Hepatocyte (in vitro differentiated cells): ENCODE measurements around the gene CDC42EP5. TPM values are rescaled to one million over a fixed set of nuclear protein-coding genes. Genes with fewer than 3 reads are reported as not detected.

Experiments
- DNase-seq: peaks from one replicate; pipeline ENCODE4 v3.0.0-alpha.2; 2016; ENCODE audit warnings: low spot score
- H2AFZ ChIP-seq: fragments of 200-600 bp; sonication (generic); 2 replicates; pipeline ENCODE4 v1.6.0; 2016; ENCODE audit warnings: antibody characterized with exemption, mild to moderate bottlenecking
- H3K27ac ChIP-seq: fragments of 200-600 bp; sonication (generic); 2 replicates; pipeline ENCODE4 v1.5.1; 2016; ENCODE audit warnings: mild to moderate bottlenecking
- H3K27me3 ChIP-seq: fragments of 200-600 bp; sonication (generic); 2 replicates; pipeline ENCODE4 v1.6.1; 2016
- H3K36me3 ChIP-seq: fragments of 200-600 bp; sonication (generic); replicated peaks from 2 replicates; pipeline ENCODE4 v1.5.1; 2016; ENCODE audit warnings: low read depth; ENCODE audit not compliant: insufficient read depth
- H3K4me1 ChIP-seq: fragments of 200-600 bp; sonication (generic); 2 replicates; pipeline ENCODE4 v1.5.1; 2016; ENCODE audit warnings: mild to moderate bottlenecking, moderate library complexity; ENCODE audit not compliant: insufficient read depth
- H3K4me2 ChIP-seq: fragments of 200-600 bp; sonication (generic); 2 replicates; pipeline ENCODE4 v1.6.0; 2016
- H3K4me3 ChIP-seq: fragments of 200-600 bp; sonication (generic); 2 replicates; pipeline ENCODE4 v1.5.1; 2016; ENCODE audit warnings: mild to moderate bottlenecking
- H3K79me2 ChIP-seq: fragments of 200-600 bp; sonication (generic); 2 replicates; pipeline ENCODE4 v1.6.0; 2017; ENCODE audit warnings: mild to moderate bottlenecking
- H3K9me2 ChIP-seq: fragments of 200-600 bp; sonication (generic); replicated peaks from 2 replicates; pipeline ENCODE4 v1.6.0; 2017; ENCODE audit warnings: mild to moderate bottlenecking; ENCODE audit not compliant: insufficient read depth
- H3K9me3 ChIP-seq: fragments of 200-600 bp; sonication (generic); 2 replicates; pipeline ENCODE4 v1.5.1; 2016; ENCODE audit warnings: low read depth, mild to moderate bottlenecking
- H4K20me1 ChIP-seq: fragments of 200-600 bp; sonication (generic); 2 replicates; pipeline ENCODE4 v1.6.0; 2016; ENCODE audit warnings: mild to moderate bottlenecking; ENCODE audit not compliant: insufficient read depth, poor library complexity, severe bottlenecking
- EZH2 ChIP-seq: fragments of 200-600 bp; sonication (generic); IDR thresholded peaks from 2 replicates; pipeline ENCODE4 v1.6.1; 2016; ENCODE audit warnings: antibody characterized with exemption, mild to moderate bottlenecking, borderline replicate concordance
- EZH2phosphoT487 ChIP-seq: fragments of 200-600 bp; sonication (generic); IDR thresholded peaks from one replicate; pipeline ENCODE4 v1.6.1; 2018; ENCODE audit warnings: antibody characterized with exemption, mild to moderate bottlenecking, low read depth, moderate library complexity; ENCODE audit not compliant: unreplicated experiment, severe bottlenecking
- WGBS: methylation state at CpG from one replicate; pipeline ENCODE4 v1.1.6; 2016; ENCODE audit warnings: low lambda C conversion rate; ENCODE audit errors: missing lambda C conversion rate; 5-methylcytosine and 5-hydroxymethylcytosine counted together
- polyA plus RNA-seq: library from polyadenylated mRNA; unstranded; fragments of >200 nt; fragmentation: Nextera tagmentation; extraction: Ambion mirVana; gene quantifications from 2 replicates; pipeline ENCODE4 v1.2.1, GENCODE V29; 2016
- total RNA-seq: library from RNA; depleted of rRNA; stranded (reverse); fragments of >200 nt; gene quantifications from 2 replicates; pipeline ENCODE4 v1.2.3, GENCODE V29; 2014
- TF ChIP-seq, protein P1 (sequence below): fragments of 200-600 bp; sonication (generic); IDR thresholded peaks from 2 replicates; pipeline ENCODE4 v1.5.1; 2016; ENCODE audit warnings: antibody characterized with exemption, mild to moderate bottlenecking; ENCODE audit not compliant: poor library complexity

The CDC42EP5 gene
- total and polyA plus RNA-seq, 2 experiments from 2014 or later, result 46.8 to 71.2 TPM

DNA sequence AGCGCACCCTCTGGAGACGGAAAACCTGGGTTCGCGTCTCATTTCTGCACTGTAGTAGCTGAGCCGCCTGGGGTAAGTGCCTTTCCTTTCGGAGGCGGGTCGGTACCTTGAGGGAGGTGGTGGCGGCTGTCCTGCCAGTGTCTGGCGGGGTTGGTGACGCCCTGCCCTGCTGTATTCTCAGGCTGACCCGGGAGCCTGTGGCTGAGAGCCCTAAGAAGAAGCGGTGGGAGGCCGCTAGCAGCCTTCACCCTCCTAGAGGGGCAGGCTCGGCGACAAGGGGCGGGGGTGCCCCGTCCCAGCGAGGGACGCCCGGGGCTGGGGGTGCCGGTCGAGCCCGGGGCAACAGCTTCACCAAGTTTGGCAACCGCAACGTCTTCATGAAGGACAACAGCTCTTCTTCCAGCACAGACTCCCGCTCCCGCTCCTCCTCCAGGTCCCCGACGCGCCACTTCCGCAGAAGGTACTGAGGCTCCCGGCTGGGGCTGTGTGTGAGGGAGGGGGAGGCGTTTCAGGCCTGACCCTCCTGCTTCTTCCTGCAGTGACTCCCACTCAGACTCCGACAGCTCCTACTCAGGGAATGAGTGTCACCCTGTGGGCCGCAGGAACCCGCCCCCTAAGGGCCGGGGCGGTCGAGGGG lies 17.2 kb downstream of the CDC42EP5 start:
- Histone ChIP-seq H2AFZ (no peak overlapping the region), H3K27ac (no peak overlapping the region), H3K4me1 (peaks cover 4% of the 10 kb centered on the region), H3K4me2 (no peak overlapping the region), H3K27me3 (no peaks in the 10 kb centered on the region), H3K4me3 (no peak overlapping the region), H4K20me1 (peaks cover 67% of the 10 kb centered on the region), H3K36me3 (peaks cover 4% of the 10 kb centered on the region), H3K9me2 (no peaks in the 10 kb centered on the region), H3K9me3 (no peaks in the 10 kb centered on the region), H3K79me2 (peaks cover 68% of the 10 kb centered on the region)
- 97% methylated on average over 33 of the region's 40 CpGs for whole genome bisulfite sequencing
- TF ChIP-seq EZH2phosphoT487, result no peak
- TF ChIP-seq EZH2, result no peak
- DNase-seq, result peak; percentile 4

GRCh38 chr19:54454781-54455675 lies 18.1 kb downstream of the CDC42EP5 start:
- H3K27me3 ChIP-seq, result no peaks in the 10 kb centered on the region
- DNase-seq, result peak; percentile 4
- 97% methylated on average over 33 of the region's 33 CpGs for WGBS
- no peak overlapping the region for H2AFZ ChIP-seq
- H3K9me2 ChIP-seq, result no peaks in the 10 kb centered on the region
- TF ChIP-seq EZH2 (no peak), EZH2phosphoT487 (no peak)
- TF ChIP-seq, protein P1, sequence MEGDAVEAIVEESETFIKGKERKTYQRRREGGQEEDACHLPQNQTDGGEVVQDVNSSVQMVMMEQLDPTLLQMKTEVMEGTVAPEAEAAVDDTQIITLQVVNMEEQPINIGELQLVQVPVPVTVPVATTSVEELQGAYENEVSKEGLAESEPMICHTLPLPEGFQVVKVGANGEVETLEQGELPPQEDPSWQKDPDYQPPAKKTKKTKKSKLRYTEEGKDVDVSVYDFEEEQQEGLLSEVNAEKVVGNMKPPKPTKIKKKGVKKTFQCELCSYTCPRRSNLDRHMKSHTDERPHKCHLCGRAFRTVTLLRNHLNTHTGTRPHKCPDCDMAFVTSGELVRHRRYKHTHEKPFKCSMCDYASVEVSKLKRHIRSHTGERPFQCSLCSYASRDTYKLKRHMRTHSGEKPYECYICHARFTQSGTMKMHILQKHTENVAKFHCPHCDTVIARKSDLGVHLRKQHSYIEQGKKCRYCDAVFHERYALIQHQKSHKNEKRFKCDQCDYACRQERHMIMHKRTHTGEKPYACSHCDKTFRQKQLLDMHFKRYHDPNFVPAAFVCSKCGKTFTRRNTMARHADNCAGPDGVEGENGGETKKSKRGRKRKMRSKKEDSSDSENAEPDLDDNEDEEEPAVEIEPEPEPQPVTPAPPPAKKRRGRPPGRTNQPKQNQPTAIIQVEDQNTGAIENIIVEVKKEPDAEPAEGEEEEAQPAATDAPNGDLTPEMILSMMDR, result no peak
- H4K20me1 ChIP-seq, result peaks cover 71% of the 10 kb centered on the region
- H3K4me2 ChIP-seq, result no peak overlapping the region
- H3K4me1 ChIP-seq, result peaks cover 13% of the 10 kb centered on the region
- peaks cover 4% of the 10 kb centered on the region for H3K36me3 ChIP-seq
- no peaks in the 10 kb centered on the region for H3K9me3 ChIP-seq
- H3K79me2 ChIP-seq, result peaks cover 77% of the 10 kb centered on the region
- no peak overlapping the region for H3K4me3 ChIP-seq
- H3K27ac ChIP-seq, result no peak overlapping the region

- Histone ChIP-seq H3K36me3 (peaks cover 4% of the 10 kb centered on the region), H3K27me3 (no peaks in the 10 kb centered on the region), H3K4me1 (peaks cover 13% of the 10 kb centered on the region), H3K9me3 (no peaks in the 10 kb centered on the region), H3K4me2 (no peak overlapping the region), H3K79me2 (peaks cover 78% of the 10 kb centered on the region), H4K20me1 (peaks cover 69% of the 10 kb centered on the region), H3K9me2 (no peaks in the 10 kb centered on the region), H3K4me3 (no peak overlapping the region), H3K27ac (no peak overlapping the region), H2AFZ (no peak overlapping the region)
- 96% methylated on average over 31 of the region's 31 CpGs for WGBS
- DNase-seq, result no peak
- no peak for TF ChIP-seq EZH2
- TF ChIP-seq, protein P1, result no peak
Measured at GRCh38 chr19:54453921-54454780, 18.9 kb downstream of the CDC42EP5 start.
